C4-2B (cell line): ENCODE data around the gene TNS3.

Experiments used
- H3K27ac ChIP-seq: fragments of 450-650 bp; 2 replicates; pipeline ENCODE4 v1.5.1; 2017
- CTCF ChIP-seq: fragments of 450-650 bp; conservative IDR thresholded peaks from 2 replicates; pipeline ENCODE4 v1.5.1; 2017; ENCODE audit warnings: mild to moderate bottlenecking
- ZFX ChIP-seq: fragments of 450-650 bp; IDR thresholded peaks from 2 replicates; pipeline ENCODE4 v1.6.1; 2017

TNS3 gene

GRCh38 chr7:47419471-47419870 lies 162.4 kb downstream of the TNS3 start:
- TF ChIP-seq CTCF (no peak), ZFX (no peak)
- H3K27ac ChIP-seq: no peak overlapping the region

GRCh38 chr7:47418601-47419309 lies 163.2 kb downstream of the TNS3 start:
- TF ChIP-seq ZFX: no peak
- no peak for TF ChIP-seq CTCF
- H3K27ac ChIP-seq: no peak overlapping the region

GRCh38 chr7:47416492-47417480 lies 165.1 kb downstream of the TNS3 start:
- TF ChIP-seq ZFX (no peak), CTCF (no peak)
- H3K27ac ChIP-seq: no peak overlapping the region

DNA sequence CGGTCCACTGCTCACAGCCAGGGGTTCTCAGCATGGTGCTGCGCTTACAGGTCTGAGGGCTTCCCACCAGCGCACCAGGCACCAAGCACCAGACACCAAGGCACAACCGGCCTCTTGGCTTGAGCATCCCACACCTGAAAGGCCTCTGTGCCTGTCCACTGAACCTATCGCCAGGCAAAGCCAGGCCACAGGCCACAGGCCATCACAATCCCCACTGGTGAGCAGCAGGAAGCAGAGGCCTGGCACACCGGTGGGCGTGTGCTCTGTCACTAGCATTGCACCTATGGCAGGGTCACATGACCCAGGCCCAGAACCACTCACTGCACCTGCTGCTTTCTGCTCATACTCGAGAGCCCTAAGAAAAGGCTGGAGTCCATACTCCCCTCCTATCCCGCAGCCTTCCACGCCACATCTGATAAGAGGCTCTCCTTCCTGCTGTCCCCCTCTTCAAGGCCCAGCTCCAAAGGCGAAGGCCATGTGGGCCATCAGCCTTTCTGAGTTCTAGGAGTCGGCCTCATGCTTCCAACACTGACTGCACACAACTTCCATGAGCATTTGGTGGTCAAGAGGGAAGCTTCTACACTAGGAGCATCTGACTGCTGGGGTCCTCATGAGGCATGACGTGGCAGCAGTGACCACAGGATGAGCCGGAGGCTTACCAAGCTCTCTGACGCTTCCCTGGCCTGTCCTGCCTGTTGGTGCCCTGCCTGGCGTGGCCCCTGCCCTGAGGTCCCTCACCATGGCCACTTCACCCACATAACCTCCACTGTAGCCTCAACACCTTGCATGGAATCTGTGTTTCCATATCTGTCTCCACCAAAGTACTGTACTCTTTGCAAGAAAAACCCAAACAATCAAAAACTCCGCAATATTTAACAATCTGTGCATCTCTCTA lies 166.3 kb downstream of the TNS3 start:
- no peak overlapping the region for H3K27ac ChIP-seq
- TF ChIP-seq ZFX (no peak), CTCF (no peak)

GRCh38 chr7:47414342-47415317 lies 167.3 kb downstream of the TNS3 start:
- no peak for TF ChIP-seq ZFX
- TF ChIP-seq CTCF: no peak
- H3K27ac ChIP-seq: no peak overlapping the region
